IPS DF 4.7 (cell line): ENCODE data around the gene LDHAL6B.
A peak's percentile ranks its signal among the peaks of the same experiment; 100 is the strongest.

Experiments
- DNase-seq: peaks from one replicate; pipeline ENCODE4 v3.0.0-alpha.2; 2013; ENCODE audit warnings: low spot score; ENCODE audit errors: extremely low read depth

Gene LDHAL6B

DNA sequence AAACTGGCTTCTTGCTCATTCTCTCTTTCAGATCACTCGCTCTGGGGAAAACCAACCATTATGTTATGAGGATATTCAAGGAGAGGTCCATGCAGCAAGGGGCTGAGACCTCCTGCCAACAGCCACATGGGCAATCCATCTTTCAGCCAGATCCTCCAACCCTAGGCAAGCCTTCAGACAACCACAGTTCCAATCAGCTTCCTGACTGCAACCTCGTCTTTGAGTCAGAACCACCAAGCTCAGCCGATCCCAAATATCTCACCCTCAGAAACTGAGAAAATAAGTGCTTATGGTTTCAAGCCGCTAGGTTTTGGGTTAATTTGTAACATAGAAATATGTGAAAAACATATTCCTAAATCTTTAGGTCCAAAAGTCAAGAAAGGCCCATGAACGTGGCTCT is 10.3 kb downstream of the LDHAL6B start:
- DNase-seq: no peak

DNA sequence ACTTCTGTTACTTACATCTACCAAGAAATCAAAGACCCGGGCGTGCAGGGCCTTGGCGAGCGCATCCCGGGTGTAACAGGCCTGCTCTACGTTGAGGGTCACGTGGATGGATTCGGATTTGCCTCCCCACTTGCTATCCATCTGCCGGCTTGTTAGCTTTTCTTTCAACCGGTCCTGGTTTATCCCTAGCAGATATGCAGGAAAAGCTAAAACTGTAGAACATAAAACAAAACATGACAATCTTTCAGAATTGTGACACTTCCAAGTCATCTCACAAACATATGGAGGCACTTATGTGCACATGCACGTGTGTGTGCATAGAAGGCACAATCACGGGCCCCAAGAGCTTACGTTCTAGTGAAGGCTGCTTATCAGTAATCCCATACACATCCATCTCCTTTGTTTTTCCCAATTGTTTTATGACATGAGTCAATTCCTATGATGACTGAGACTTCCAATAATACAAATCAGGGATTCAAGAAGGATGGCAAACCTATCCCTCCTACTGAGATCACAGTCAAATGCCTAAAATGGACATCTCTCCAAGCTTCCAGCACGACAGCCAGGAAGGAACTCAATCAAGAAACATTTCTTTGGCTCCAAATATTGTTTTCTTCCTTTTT is 11.3 kb downstream of the LDHAL6B start:
- no peak for DNase-seq

DNA sequence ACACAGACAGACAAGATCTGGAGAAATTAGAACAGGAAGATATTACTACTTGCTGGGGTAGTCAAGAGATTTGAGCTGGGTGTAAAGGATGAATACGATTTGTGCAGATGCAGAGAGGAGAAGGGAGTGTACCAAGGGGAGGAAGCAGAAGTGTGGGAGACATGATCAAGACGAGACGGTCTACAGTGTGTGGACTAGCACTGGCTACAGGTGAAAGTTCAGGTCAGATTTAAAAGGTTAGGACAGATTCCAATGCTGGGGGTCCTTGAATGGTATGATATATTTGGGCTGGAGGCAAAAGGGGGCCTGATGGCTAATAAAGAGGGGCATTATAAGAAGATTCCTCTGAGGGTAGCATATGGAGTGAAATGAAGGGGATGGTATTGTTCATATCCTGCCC is 12.1 kb downstream of the LDHAL6B start:
- no peak for DNase-seq

DNA sequence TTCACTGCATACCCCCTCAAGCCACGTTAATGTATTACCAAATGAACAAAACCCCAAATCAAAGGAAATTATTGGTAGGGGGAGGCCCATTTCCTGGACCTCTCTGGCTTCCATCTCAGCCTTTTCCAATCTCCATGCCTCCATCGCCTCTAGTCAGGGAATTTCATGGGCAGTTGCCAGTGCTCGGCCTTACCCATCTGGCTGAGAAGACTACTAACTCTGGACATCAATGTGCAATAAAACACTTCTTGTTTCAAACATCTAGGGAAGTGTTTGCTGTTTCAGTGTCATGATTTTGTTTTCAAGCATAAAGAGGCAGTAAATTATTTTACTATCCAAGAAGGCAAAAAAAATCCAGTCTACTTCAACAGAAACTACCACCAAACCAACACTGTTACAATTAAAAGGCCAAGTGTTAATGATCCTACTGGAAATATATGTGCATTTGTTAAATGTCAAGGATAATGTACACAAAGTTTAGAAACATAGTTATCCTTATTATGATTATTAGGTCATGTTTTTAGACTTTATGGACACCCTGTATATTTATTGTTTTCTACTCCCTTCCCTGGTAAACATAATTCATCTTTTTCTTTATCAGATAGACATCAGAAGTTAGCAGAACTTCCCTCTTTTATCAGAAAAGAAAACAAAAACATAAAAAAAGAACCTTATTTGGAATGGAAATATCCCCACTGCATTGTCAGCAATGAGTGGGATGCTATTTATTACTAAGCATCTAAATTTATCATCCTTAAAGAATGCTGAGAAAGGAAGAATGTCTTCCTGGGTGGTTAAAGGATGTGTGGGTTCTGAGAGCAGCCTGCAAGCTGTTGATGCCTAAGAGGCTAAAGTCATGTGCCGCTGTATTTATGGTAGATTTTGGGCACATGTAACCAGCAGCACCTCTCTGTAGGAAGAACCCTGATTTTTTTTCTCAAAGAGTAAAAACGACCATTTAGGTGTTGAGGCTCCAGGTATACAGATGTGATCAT is 15.2 kb downstream of the LDHAL6B start:
- DNase-seq: no peak

DNA sequence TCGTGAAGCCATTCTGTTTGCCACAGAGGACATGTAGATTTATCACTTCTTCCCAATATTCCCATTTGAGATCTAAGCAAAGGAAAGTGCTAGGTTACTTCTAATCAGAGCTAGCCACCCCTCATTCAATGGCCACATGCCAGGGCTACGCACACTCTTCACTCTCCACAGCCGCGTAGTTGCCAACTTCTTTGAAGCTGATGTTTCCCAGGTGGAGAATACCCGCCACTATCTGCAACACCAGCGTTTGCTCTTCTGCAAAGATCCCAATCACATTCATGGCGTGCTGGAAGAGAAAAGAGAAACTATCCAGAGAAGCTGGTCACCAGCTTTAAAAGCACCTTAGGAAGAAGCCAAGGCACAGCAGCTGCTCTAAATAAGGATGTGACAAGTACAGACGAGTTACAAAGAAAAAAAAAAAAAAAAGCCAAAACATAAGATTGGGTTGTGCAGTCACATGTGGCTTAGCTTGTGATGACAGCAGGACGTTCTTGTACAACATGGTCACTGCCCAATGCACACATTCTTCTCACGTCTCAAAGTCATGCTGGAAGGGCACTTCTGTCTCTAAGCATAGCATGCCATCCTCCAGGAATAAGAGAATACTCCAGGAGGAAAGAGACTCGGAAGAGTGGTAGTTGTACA is 16.4 kb downstream of the LDHAL6B start:
- DNase-seq: no peak

DNA sequence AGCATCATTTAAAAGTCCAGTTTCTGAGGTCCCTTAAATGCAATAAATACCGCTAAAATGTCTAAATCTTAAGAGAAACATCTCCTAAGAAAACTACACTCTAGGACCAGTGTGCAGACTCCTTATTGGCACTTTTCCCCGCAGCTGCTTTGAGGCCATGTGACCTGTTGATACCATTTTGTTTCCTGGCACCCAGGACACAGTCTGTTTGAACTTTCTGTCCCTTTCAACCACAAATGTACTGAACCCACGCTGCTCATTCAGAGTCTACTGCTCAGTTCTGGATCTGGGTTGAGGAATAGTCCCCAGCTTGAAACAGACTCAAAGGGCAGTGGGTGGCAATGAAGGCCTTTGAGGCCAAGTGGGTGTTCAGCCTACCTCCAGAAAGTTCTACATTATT is 17.1 kb downstream of the LDHAL6B start:
- no peak for DNase-seq

DNA sequence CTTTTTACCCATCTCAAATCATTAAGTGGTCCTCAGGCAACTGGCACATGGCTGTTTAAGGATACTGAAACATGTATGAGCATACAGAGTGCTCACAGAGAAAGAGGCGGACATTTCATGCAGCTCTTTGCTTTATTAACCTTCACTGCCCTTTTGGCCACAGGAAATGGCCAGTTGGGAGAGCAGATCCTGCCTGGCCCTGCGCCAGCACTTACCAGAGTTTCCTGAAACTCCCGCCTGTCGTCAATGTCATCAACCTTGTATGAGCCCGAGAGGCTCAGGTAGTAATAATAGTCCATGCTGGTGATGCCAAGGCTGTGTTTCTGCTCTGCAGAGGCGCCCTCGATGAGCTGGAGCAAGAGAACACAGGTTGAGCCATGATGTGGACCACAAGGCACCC is 17.8 kb downstream of the LDHAL6B start:
- no peak for DNase-seq

DNA sequence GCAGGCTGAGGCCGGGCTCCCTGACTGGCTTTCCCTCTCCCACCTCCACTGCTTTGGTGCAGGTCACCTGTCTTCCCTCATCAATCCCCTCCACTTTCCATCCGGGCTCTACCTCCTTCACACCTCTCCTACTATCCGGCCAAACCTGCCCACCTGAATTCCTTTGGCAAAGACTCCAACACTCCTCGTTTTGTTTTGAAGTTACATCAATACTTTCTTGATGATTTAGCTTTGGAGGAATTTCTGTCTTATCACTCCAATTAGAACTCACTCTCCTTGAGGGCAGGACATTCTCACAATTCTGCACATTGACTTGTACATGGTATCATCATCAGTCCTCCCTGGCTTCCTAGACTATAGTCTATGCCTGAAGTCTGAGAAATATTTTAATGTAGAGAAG is 20.4 kb downstream of the LDHAL6B start:
- no peak for DNase-seq

DNA sequence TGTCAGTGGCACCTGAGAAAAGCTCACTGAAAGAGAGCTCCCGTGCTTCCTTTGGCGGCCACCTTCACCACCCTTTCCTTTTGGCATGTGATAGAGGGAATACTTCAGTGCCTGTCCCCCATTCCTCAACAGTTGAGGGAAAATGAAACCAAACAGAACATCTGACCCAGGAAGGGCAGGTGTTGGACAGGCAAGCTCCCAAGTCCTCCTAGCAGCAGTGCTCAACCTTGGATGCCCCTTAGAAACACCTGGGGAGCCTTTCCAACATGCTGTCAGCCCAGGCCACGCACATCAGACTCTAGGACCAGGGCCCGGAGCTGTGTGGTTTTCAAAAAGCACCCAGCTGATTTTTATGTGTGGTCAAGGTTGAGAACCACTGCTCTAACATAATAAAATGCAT is 22.4 kb downstream of the LDHAL6B start:
- no peak for DNase-seq

DNA sequence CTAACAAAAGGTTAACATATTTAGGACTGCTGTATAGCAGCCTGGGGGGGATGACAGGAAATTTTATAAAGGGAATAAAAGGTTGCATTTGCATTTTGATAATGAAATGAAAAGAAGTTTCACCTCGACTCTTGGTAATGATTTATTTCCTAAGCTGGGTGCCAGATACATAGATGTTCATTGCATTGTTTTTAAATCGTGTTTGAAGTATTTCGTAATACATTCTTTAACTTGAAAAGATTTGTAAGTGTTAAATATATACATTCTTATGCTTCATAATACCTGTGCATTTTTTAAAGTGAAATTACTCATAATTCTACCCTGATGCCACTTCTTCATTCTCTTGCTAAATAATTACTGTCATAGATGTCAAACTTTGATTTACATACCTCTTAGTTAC is 22.8 kb downstream of the LDHAL6B start:
- no peak for DNase-seq

DNA sequence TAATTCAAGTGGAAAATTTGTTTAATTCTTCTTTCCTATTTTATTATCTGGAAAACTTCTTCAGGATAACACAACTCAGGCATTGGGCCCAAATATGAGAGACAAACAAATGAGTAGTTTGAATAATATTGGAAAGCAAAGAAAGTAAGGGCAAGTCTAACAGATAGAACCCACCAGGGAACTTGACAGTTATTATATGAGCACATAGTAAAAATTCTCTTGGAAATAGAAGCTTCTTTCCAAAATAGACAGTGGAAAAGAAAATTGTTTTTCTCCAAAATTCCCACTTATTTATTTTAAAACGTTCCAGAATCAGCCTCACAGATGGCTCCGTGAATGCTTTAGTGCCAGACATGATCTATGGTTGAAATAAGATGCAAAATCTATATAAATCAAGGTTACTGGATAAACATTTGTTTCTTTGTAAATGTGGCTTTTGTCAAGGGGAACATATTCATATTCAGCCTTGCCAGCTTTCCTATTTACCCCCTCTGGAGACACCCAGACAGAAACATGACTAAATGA is 23.9 kb downstream of the LDHAL6B start:
- DNase-seq: no peak

DNA sequence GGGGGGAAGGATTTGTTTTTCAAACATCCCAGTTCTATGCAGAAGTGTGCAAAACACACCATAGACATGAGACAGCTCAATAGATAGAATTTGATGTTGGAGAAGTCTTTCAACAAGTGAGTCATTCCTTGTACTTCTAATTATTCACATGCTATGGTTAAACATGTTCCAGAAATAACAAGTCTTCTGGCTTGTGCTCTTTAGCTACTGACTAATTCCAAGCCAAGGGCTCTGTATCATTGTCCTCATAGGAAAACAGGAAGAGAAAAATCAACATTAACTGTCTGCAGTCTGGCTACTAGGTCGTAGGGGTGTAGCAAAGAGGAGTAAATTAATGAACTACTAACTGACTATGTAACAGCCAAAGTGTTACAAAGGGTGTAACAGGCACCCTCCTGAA is 25.8 kb downstream of the LDHAL6B start:
- no peak for DNase-seq

DNA sequence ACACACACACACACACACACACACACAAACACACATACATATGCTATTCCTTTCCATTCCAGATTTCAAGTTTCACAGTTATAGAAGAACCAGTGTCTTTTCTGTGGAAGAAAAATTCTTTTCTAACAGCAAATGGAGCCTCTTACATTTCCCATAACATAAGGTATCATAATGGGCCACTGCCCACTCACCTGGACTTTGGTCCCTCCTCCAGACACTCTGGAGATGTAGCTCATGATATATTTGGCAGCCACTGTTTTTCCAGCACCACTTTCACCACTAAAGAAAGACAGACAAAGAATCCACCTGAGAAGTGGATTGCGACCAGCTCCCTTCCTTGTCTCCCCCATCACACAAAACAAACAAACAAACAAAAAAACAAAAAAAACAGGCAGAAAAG is 29.8 kb downstream of the LDHAL6B start:
- DNase-seq: no peak

DNA sequence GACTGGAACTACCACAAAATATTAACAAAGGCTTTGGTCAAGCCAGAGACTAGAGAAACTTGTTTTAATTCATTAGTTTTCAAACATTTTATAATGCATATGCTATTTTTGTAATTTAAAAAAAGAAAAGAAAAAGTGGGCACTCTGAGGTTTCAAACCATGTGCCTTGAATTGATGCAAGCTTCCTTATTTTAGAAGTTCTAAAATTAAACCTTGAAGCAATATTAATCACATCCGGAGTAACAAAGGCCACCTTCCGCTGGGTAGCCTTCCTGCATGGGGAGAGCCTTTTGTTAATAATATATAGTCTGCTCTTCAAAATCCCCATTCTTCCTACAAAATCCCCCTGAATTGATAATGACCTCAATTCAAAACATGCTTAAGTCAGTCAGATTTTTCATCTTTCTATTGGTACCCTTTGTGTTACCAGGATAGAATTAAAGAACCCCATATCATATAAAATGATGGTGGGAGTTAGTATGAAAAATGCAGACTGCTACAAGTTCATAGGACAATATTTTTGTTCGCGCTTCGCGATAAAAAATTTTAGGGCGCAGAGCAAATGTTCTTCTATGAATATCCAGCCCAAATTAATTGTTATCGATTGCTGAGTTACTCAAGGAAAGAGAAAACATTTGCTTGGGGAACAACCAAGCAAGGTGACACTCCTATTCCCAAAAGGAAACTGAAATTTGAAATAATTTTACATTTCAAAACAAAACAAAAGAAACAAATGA is 30.6 kb downstream of the LDHAL6B start:
- no peak for DNase-seq

DNA sequence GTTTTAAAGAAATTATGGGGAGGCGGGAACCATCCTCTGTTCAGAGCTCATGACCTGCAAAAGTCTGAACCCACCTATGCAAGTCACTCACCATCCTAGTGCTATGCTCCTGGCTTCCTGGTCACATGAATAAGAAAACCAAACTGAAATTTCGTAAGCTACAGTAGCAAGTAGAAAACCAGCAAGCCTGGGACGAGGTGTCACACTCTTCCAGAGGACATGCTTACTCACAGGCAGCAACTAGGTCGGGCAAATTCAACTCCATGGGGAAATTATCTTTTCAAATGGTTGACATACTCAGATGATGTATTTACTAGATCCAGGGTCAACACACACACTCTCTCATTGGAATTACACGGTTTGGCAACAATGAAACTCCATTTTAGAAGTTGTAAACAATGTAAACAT is 31.3 kb downstream of the LDHAL6B start:
- DNase-seq: no peak

DNA sequence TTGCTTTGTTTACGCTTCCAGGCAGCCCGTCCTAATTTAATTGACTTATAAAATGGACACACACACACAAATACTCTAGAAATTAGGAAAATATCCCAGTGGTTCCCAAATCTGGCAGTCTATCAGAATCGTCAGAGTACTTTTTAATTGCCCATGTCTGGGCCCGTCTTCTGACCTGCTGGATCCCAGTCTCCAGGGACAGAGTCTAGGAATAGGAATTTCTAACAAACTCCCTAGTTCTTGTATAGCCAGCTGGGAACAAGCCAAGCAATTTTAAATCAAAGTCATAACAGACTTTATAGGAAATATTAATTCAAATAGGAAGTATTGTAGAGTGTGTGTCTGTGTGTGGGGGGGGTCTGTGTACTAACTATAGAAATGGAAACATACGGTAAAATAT is 33.4 kb downstream of the LDHAL6B start:
- DNase-seq: no peak

DNA sequence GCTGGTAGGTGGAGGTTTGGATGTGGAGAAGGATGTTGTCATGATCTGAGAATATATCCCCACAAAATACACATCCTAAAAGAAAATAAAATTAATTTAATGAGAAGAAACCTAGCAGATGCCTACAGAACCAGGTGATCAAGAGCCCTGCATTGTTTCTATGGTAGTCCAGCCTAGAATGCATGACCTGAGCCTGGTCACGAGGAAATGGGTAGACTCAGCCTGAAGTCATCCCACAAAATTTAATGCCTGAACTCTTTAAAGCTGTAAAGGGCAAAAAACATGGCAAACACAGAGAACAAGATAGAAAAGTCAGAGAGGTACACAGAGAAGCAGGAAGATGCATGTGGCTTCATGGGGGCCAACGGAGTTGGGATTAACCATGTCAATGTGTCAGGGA is 36.0 kb downstream of the LDHAL6B start:
- DNase-seq: no peak

DNA sequence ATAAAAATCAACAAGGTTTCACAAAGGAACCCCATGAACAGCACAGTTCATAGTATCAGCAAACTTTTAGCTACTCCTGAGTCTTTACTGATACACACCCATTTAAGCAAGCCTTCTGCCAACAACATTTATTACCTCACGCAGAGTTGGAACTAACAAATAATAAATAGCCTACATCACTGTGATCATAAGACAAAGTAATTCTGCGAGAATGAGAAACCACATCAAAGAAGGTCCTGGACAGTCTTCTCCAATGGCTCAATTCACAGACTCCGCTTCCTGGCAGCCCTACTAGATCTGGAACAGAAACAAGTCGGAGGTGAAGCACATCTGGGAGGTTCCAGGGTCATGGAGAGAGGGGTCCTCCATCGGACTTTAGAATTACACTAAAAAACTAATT is 37.0 kb downstream of the LDHAL6B start:
- no peak for DNase-seq

DNA sequence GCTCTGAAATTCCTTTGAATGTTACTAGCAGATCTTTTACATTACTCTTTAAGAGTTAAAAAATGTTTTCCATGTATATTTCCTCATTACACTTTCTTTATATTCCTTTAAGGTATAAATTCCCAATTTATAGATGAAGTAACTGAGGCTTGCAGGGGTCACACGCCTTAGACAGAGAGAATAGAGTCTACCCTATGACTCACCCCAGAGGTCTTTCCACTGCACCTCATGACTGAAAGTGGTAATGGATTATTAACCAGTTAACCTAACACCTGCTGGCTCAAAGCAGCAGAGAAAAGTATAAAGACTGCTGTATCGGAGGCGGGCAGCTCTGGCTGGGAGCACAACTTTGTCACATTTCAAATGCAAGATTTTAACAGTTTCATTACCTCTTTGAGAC is 37.7 kb downstream of the LDHAL6B start:
- DNase-seq: no peak

DNA sequence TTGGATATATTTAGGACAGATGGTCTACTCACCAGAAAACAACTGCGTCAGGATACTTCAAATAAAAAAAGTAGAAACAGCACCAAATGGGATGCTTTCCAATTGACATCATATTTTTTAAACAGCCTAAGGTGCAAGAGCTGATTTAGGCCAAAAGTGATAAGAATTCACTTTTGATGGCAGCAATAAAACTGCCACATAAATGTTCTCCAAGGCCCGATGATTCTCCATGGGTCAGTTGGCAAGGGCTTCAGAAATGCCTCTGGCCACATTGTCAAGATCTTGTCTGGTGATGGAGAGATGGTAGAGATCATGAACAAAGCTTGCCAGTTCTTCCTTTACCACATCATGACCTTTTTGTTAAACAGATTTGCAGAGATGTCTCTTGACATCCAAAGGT is 38.9 kb downstream of the LDHAL6B start:
- DNase-seq: no peak

DNA sequence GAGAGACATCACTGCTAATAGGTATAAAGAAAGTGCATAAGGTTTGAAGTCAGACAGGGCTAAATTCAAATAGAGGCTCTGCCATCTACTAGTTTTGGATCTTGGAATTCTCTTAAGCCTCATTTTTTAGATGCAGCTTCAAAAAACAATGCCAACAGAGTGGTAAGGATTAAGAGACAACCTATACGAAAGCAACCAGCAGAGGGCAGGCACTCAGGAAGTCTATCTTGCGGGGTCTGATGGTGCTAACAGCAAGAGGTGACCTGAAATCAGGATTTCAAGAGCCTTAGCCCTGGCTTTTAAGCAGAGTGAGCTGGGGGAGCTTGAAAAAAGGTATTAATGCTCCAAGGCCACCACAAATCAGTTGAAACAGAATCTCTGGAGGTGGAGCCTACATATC is 40.7 kb downstream of the LDHAL6B start:
- DNase-seq: peak; percentile 60
